ENCODE results near the gene SH3PXD2A.

The SH3PXD2A gene

DNA sequence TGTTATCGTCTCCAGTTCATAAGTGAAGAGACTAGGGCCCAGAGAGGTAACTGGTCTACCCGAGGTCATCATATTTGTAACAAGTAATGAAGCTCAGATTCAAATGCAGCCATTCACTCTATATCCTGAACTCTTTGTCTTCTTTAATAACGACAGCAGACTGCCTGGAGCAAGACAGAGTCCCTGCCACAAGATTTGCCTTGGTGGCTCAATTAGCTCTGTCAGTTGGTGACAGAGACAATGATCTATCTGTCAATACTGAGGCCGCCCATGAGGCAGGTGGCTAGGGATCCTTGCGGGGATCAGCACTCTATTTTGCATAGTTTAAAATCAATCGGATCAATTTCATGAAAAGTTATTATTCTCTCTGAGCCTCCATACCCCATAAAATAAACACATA is 43.9 kb downstream of the SH3PXD2A start:
- TF ChIP-seq GATA2 (IDR thresholded peaks at IDR 0.05; ENCODE audit: low read depth, low read length) (no peak), GATA3 (IDR thresholded peaks at IDR 0.05; ENCODE audit: low read depth, low read length) (no peak)

GRCh38 chr10:103808780-103809179 is 46.6 kb downstream of the SH3PXD2A start:
- no peak for TF ChIP-seq GATA3 (IDR thresholded peaks at IDR 0.05; ENCODE audit: low read depth, low read length)
- TF ChIP-seq GATA2 (IDR thresholded peaks at IDR 0.05; ENCODE audit: low read depth, low read length): no peak

DNA sequence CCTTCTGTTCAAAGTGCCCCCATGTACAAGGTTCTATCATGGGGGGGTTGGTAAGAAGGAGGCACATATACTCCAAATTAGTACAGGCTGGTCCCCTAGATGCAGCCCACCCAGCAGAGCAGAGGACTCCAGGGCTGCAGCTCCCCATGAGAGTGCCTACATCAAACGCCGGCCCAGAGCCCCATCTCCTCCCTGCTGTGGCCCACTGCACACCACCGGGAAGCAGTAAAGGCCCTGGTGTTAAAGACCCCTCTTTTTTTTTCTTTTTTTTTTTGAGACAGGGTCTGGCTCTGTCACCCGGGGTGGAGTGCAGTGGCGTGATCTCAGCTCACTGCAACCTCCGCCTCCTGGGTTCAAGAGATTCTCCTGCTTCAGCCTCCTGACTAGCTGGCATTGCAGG is 47.4 kb downstream of the SH3PXD2A start:
- TF ChIP-seq GATA3 (IDR thresholded peaks at IDR 0.05; ENCODE audit: low read depth, low read length): no peak
- TF ChIP-seq GATA2 (IDR thresholded peaks at IDR 0.05; ENCODE audit: low read depth, low read length): no peak

- TF ChIP-seq GATA2 (IDR thresholded peaks at IDR 0.05; ENCODE audit: low read depth, low read length): no peak
- TF ChIP-seq GATA3 (IDR thresholded peaks at IDR 0.05; ENCODE audit: low read depth, low read length): no peak
Observed at GRCh38 chr10:103806395-103807187, 48.8 kb downstream of the SH3PXD2A start.

GRCh38 chr10:103805781-103806180 is 49.6 kb downstream of the SH3PXD2A start:
- TF ChIP-seq GATA3 (IDR thresholded peaks at IDR 0.05; ENCODE audit: low read depth, low read length) (no peak), GATA2 (IDR thresholded peaks at IDR 0.05; ENCODE audit: low read depth, low read length) (no peak)

DNA sequence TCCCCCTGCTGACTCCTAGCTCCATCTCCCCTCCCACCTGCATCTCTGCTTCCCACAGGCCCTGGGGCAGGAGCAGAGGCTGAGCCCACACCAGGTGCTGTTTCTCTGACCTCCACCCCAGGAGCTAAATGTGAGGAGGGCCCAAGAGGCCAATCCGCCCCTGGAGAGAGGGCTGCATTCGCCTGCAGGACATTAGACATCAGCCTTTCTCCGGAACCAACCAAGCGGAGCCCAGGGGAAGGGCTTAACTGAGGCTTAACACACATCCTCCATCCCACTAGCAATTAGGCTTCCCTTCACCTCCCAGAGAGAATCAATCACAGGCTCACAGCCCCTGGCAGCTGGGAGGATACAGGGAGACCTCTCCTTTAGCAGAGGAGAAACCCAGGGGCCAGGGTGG is 50.5 kb downstream of the SH3PXD2A start:
- no peak for TF ChIP-seq GATA3 (IDR thresholded peaks at IDR 0.05; ENCODE audit: low read depth, low read length)
- TF ChIP-seq GATA2 (IDR thresholded peaks at IDR 0.05; ENCODE audit: low read depth, low read length): no peak

DNA sequence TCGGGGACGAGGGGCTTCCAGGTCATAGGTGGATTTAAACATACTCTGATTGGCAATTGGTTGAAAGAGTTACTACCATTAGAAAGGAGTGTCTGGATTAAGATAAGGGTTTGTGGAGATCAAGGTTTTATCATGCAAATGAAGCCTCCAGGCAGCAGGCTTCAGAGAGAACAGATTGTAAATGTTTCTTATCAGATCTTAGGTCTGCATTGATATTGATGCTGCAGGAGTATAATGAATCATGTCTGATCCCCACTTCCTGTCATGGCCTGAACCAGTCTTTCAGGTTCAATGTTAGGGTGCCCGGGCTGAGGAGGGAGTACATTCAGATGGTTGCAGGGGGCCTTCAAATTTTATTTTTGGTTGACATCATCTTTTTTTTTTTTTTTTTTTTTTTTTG is 51.4 kb downstream of the SH3PXD2A start:
- TF ChIP-seq GATA3 (IDR thresholded peaks at IDR 0.05; ENCODE audit: low read depth, low read length) (no peak; the same call in 1 of the 2 replicates), GATA2 (IDR thresholded peaks at IDR 0.05; ENCODE audit: low read depth, low read length) (peak; percentile 88)

DNA sequence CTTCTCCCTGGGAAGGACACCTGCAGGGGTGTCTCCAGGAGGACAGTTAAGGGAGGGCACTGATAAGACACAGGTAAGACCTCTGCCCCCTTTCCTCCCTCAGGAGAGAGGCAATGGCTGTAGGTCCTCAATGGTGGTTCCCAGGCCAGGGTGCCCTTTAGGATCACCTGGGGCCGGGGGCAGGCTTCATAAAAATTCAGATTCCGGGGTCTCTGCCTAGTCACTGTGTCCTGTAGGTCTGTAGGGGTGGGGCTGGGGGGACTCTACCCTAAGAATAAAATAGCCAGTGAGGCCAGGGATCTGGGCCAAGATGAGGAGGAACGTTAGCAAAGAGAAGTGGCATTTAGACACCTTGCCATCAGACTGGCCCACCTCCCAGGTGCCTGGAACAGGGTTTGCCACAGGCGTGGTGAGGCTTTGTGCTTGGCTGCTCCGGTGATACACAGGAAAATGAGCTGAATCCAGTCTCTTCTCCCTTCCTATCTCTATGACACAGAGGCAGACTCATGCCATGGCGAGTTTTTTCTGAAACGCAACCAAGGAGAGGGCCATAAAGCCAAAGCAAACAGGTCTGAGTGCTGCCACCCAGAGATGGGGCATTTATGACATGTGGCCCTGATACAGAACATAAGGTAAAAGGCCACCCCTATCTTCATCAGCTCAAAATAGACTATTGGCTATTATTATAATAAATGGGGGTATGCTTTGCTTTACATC is 52.6 kb downstream of the SH3PXD2A start:
- TF ChIP-seq GATA3 (IDR thresholded peaks at IDR 0.05; ENCODE audit: low read depth, low read length) (no peak), GATA2 (IDR thresholded peaks at IDR 0.05; ENCODE audit: low read depth, low read length) (no peak)

- no peak for TF ChIP-seq GATA2 (IDR thresholded peaks at IDR 0.05; ENCODE audit: low read depth, low read length)
- no peak for TF ChIP-seq GATA3 (IDR thresholded peaks at IDR 0.05; ENCODE audit: low read depth, low read length)
Observed at GRCh38 chr10:103802081-103802480, 53.3 kb downstream of the SH3PXD2A start.

DNA sequence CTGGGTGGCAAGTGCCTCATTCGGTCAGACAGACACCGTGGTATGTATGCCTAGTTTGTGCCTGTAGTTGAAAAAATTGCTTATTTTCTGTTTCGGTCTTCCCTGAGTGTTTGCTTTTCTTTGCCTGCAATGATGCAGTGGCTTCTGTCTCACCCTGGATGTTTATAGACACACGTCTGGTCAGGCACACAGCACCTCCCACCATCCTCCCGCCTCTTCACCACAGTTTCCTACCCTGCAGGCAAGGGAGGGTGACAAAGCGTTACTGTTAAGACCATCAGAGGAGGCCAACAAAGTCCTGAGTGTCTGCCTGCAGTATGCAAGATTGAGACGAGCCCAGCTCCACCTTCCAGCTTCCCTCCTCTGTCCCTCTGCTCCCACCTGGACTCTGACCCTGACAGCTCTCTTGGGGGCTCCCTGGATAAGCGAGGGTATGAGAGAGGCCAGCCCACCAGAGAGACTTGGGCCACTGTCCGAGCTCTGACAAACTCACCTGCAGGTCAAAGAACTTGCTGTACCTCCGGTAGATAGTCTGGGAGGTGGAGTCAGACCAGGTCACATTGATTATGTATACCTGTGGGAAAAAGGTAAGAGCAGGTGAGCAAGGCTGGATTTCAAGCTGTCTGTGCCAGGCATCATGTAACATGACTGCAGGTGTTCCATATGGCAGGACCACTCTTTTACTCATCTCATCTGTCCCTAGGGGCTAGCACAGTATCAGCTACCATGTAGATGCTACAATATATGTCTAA is 54.4 kb downstream of the SH3PXD2A start:
- TF ChIP-seq GATA3 (IDR thresholded peaks at IDR 0.05; ENCODE audit: low read depth, low read length) (no peak), GATA2 (IDR thresholded peaks at IDR 0.05; ENCODE audit: low read depth, low read length) (no peak)

DNA sequence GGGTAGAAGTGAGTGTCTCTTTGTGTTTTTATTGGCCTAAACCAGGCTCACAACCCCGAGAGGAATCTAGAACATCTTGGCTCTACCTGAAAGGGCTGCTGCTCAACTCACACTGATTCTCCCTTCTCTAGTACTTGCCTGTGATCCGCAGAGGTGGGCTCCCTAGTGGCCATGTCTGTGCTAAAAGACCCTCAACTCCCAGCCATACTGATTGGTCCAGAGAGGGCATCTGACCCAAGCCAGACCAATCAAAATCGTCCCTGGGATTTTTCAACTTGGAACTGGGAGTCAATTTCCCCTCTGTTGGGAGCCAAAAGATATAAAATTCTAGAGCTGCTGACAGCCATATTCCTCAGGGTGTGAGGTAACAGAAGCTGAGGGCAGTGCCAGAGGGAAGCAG is 55.3 kb downstream of the SH3PXD2A start:
- TF ChIP-seq GATA2 (IDR thresholded peaks at IDR 0.05; ENCODE audit: low read depth, low read length) (no peak), GATA3 (IDR thresholded peaks at IDR 0.05; ENCODE audit: low read depth, low read length) (no peak)

GRCh38 chr10:103799341-103799740 is 56.0 kb downstream of the SH3PXD2A start:
- TF ChIP-seq GATA2 (IDR thresholded peaks at IDR 0.05; ENCODE audit: low read depth, low read length) (no peak), GATA3 (IDR thresholded peaks at IDR 0.05; ENCODE audit: low read depth, low read length) (no peak)

DNA sequence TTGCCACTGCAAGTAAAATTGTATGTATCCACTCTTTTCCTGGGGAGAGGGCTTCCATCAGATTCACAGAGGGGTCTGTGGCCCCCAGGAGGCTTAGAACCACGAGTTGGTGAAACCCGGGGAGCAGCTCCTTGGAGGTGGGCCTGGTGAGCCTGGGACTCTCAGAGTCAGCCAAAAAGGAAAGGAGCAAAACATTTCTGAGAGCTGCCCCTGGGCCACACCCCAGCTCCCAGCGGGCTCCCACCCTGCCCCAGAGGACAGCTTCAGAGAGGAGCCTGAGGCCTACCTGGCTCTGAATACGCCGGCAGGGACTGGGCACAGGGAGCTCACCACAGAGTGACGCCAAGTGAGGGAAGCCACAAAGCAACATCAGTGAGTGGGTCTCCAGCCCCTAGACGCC is 56.9 kb downstream of the SH3PXD2A start:
- TF ChIP-seq GATA3 (IDR thresholded peaks at IDR 0.05; ENCODE audit: low read depth, low read length): no peak
- no peak for TF ChIP-seq GATA2 (IDR thresholded peaks at IDR 0.05; ENCODE audit: low read depth, low read length)

DNA sequence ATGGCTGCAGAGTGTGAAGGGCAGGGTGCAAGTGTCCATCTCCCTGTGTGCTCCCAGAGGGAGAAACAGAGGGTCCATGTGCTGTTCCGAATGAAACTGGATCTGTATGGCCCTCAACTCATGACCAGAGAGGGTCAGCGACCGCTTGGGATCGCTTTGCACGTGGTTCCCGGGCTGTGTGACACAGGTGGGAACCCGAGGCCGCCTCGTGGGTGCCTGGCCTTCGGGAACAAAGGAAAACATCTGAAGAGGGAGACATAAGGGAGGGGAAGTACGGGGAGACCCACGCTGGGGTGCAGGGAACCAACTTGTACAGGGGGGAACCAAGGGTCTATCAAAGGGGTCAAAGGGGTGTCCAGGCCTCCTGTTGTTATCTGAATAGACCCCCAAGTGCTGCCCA is 57.5 kb downstream of the SH3PXD2A start:
- no peak for TF ChIP-seq GATA3 (IDR thresholded peaks at IDR 0.05; ENCODE audit: low read depth, low read length)
- TF ChIP-seq GATA2 (IDR thresholded peaks at IDR 0.05; ENCODE audit: low read depth, low read length): no peak

Data from SH-SY5Y (cell line).